Measurements from ENCODE around the gene STOX1. TPM values are rescaled to one million over a fixed set of nuclear protein-coding genes. Genes with fewer than 3 reads are reported as not detected.

Gene STOX1
- total RNA-seq, 1 experiment from 2014 or later = 1.9 TPM

DNA sequence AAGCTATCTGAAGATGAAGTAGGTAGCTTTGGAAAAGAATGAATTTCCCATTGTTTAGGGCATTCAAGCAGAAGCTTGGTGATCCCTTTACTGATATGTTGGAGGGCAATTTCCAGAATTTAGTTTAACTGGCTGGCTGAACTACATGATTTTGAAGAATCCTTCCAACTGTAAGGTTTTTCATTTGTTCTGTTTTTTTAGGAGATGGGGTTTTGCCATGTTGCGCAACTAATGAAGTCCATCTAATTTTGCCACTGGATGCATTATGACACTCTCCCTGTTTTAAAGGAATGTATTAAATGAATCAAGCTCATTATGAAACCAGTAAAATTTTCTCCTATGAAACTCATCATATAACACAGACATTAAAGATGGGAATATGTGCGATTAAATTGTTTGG is 67.7 kb downstream of the STOX1 start:
- TF ChIP-seq NR2C2 (CRISPR knock-in tag; IDR thresholded peaks at IDR 0.05) (no peak), ZNF232 (CRISPR knock-in tag; IDR thresholded peaks at IDR 0.05) (no peak), FOXP1 (CRISPR knock-in tag; IDR thresholded peaks at IDR 0.05; ENCODE audit: borderline replicate concordance) (no peak), SOX15 (CRISPR knock-in tag; IDR thresholded peaks at IDR 0.05) (no peak), ZNF423 (CRISPR knock-in tag; IDR thresholded peaks at IDR 0.05) (no peak), SMAD4 (CRISPR knock-in tag; IDR thresholded peaks at IDR 0.05) (no peak), FOXJ3 (CRISPR knock-in tag; IDR thresholded peaks at IDR 0.05; ENCODE audit: borderline replicate concordance) (no peak), OVOL2 (CRISPR knock-in tag; IDR thresholded peaks at IDR 0.05; ENCODE audit: borderline replicate concordance) (no peak), JUN (CRISPR knock-in tag; IDR thresholded peaks at IDR 0.05) (no peak)
- TF ChIP-seq, protein P1, sequence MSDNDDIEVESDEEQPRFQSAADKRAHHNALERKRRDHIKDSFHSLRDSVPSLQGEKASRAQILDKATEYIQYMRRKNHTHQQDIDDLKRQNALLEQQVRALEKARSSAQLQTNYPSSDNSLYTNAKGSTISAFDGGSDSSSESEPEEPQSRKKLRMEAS (CRISPR knock-in tag; IDR thresholded peaks at IDR 0.05) = no peak
- TF ChIP-seq, protein P2, sequence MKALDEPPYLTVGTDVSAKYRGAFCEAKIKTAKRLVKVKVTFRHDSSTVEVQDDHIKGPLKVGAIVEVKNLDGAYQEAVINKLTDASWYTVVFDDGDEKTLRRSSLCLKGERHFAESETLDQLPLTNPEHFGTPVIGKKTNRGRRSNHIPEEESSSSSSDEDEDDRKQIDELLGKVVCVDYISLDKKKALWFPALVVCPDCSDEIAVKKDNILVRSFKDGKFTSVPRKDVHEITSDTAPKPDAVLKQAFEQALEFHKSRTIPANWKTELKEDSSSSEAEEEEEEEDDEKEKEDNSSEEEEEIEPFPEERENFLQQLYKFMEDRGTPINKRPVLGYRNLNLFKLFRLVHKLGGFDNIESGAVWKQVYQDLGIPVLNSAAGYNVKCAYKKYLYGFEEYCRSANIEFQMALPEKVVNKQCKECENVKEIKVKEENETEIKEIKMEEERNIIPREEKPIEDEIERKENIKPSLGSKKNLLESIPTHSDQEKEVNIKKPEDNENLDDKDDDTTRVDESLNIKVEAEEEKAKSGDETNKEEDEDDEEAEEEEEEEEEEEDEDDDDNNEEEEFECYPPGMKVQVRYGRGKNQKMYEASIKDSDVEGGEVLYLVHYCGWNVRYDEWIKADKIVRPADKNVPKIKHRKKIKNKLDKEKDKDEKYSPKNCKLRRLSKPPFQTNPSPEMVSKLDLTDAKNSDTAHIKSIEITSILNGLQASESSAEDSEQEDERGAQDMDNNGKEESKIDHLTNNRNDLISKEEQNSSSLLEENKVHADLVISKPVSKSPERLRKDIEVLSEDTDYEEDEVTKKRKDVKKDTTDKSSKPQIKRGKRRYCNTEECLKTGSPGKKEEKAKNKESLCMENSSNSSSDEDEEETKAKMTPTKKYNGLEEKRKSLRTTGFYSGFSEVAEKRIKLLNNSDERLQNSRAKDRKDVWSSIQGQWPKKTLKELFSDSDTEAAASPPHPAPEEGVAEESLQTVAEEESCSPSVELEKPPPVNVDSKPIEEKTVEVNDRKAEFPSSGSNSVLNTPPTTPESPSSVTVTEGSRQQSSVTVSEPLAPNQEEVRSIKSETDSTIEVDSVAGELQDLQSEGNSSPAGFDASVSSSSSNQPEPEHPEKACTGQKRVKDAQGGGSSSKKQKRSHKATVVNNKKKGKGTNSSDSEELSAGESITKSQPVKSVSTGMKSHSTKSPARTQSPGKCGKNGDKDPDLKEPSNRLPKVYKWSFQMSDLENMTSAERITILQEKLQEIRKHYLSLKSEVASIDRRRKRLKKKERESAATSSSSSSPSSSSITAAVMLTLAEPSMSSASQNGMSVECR (CRISPR knock-in tag; IDR thresholded peaks at IDR 0.05; ENCODE audit: borderline replicate concordance) = no peak
- TF ChIP-seq, protein P3, sequence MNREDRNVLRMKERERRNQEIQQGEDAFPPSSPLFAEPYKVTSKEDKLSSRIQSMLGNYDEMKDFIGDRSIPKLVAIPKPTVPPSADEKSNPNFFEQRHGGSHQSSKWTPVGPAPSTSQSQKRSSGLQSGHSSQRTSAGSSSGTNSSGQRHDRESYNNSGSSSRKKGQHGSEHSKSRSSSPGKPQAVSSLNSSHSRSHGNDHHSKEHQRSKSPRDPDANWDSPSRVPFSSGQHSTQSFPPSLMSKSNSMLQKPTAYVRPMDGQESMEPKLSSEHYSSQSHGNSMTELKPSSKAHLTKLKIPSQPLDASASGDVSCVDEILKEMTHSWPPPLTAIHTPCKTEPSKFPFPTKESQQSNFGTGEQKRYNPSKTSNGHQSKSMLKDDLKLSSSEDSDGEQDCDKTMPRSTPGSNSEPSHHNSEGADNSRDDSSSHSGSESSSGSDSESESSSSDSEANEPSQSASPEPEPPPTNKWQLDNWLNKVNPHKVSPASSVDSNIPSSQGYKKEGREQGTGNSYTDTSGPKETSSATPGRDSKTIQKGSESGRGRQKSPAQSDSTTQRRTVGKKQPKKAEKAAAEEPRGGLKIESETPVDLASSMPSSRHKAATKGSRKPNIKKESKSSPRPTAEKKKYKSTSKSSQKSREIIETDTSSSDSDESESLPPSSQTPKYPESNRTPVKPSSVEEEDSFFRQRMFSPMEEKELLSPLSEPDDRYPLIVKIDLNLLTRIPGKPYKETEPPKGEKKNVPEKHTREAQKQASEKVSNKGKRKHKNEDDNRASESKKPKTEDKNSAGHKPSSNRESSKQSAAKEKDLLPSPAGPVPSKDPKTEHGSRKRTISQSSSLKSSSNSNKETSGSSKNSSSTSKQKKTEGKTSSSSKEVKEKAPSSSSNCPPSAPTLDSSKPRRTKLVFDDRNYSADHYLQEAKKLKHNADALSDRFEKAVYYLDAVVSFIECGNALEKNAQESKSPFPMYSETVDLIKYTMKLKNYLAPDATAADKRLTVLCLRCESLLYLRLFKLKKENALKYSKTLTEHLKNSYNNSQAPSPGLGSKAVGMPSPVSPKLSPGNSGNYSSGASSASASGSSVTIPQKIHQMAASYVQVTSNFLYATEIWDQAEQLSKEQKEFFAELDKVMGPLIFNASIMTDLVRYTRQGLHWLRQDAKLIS (CRISPR knock-in tag; IDR thresholded peaks at IDR 0.05; ENCODE audit: borderline replicate concordance) = no peak
- no peak overlapping the region for H3K4me3 Mint-ChIP-seq
- no peak overlapping the region for H3K27ac Mint-ChIP-seq
- ChIA-PET POLR2A (no interaction called here), CTCF (no interaction called here)
- DNase-seq (ENCODE audit: low spot score) (no peak), ATAC-seq (no peak)
- peaks cover 6% of the 10 kb centered on the region for H3K27me3 Mint-ChIP-seq (ENCODE audit: low read depth)
- H3K36me3 Mint-ChIP-seq = no peaks in the 10 kb centered on the region
- peaks cover 2% of the 10 kb centered on the region for H3K4me1 Mint-ChIP-seq
- no peaks in the 10 kb centered on the region for H3K9me3 Mint-ChIP-seq

DNA sequence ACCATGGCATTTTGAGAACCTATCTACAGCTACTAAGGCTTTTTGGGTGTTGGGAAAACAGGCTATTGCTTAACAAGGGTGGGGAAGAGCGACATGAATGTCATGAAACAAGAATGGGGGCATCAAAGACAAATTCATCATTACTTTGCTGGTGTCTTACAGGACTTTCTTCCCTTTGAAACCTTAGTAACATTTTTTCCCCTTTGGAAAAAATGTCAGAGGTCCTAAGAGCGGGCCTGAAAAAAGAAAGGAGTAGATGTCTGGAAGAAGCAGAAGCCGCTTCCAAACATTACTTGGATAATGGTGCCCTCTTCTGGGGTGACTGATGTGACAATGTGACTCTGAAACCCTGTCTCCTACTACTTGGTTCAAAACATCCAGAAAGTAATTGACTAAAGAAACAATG is 70.0 kb downstream of the STOX1 start:
- peaks cover 15% of the 10 kb centered on the region for H3K4me1 Mint-ChIP-seq
- H3K27ac Mint-ChIP-seq = no peak overlapping the region
- H3K4me3 Mint-ChIP-seq = no peak overlapping the region
- H3K9me3 Mint-ChIP-seq = no peaks in the 10 kb centered on the region
- POLR2A ChIA-PET = no interaction called here
- ATAC-seq = peak; percentile 10; the same call in 1 of the 2 replicates
- DNase-seq (ENCODE audit: low spot score) = peak; percentile 46
- H3K27me3 Mint-ChIP-seq (ENCODE audit: low read depth) = peaks cover 6% of the 10 kb centered on the region
- CTCF ChIA-PET = interaction anchor here (0.8 to 1.6 kb wide), 8 partner anchors 19 to 565 kb away, joined by 3 to 6 read pairs (median 4); partner anchors contain the start of gene HNRNPH3
- no peaks in the 10 kb centered on the region for H3K36me3 Mint-ChIP-seq
- TF ChIP-seq, protein P4, sequence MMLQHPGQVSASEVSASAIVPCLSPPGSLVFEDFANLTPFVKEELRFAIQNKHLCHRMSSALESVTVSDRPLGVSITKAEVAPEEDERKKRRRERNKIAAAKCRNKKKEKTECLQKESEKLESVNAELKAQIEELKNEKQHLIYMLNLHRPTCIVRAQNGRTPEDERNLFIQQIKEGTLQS (CRISPR knock-in tag; conservative IDR thresholded peaks at IDR 0.05) = no peak
- TF ChIP-seq, protein P5, sequence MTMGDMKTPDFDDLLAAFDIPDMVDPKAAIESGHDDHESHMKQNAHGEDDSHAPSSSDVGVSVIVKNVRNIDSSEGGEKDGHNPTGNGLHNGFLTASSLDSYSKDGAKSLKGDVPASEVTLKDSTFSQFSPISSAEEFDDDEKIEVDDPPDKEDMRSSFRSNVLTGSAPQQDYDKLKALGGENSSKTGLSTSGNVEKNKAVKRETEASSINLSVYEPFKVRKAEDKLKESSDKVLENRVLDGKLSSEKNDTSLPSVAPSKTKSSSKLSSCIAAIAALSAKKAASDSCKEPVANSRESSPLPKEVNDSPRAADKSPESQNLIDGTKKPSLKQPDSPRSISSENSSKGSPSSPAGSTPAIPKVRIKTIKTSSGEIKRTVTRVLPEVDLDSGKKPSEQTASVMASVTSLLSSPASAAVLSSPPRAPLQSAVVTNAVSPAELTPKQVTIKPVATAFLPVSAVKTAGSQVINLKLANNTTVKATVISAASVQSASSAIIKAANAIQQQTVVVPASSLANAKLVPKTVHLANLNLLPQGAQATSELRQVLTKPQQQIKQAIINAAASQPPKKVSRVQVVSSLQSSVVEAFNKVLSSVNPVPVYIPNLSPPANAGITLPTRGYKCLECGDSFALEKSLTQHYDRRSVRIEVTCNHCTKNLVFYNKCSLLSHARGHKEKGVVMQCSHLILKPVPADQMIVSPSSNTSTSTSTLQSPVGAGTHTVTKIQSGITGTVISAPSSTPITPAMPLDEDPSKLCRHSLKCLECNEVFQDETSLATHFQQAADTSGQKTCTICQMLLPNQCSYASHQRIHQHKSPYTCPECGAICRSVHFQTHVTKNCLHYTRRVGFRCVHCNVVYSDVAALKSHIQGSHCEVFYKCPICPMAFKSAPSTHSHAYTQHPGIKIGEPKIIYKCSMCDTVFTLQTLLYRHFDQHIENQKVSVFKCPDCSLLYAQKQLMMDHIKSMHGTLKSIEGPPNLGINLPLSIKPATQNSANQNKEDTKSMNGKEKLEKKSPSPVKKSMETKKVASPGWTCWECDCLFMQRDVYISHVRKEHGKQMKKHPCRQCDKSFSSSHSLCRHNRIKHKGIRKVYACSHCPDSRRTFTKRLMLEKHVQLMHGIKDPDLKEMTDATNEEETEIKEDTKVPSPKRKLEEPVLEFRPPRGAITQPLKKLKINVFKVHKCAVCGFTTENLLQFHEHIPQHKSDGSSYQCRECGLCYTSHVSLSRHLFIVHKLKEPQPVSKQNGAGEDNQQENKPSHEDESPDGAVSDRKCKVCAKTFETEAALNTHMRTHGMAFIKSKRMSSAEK (CRISPR knock-in tag; IDR thresholded peaks at IDR 0.05; ENCODE audit: borderline replicate concordance) = no peak
- TF ChIP-seq TCF7 (CRISPR knock-in tag; IDR thresholded peaks at IDR 0.05; ENCODE audit: low read depth) (no peak), ATF1 (CRISPR knock-in tag; IDR thresholded peaks at IDR 0.05) (no peak), IRF2 (CRISPR knock-in tag; IDR thresholded peaks at IDR 0.05; ENCODE audit: borderline replicate concordance, low read depth) (no peak), ELF4 (CRISPR knock-in tag; IDR thresholded peaks at IDR 0.05; ENCODE audit: low read depth) (no peak), TEAD4 (CRISPR knock-in tag; IDR thresholded peaks at IDR 0.05) (no peak), NR3C1 (CRISPR knock-in tag; conservative IDR thresholded peaks at IDR 0.05; ENCODE audit: low read depth) (no peak), ZNF671 (CRISPR knock-in tag; IDR thresholded peaks at IDR 0.05) (no peak), NFYB (CRISPR knock-in tag; conservative IDR thresholded peaks at IDR 0.05; ENCODE audit: low read depth) (no peak)
- TF ChIP-seq, protein P6, sequence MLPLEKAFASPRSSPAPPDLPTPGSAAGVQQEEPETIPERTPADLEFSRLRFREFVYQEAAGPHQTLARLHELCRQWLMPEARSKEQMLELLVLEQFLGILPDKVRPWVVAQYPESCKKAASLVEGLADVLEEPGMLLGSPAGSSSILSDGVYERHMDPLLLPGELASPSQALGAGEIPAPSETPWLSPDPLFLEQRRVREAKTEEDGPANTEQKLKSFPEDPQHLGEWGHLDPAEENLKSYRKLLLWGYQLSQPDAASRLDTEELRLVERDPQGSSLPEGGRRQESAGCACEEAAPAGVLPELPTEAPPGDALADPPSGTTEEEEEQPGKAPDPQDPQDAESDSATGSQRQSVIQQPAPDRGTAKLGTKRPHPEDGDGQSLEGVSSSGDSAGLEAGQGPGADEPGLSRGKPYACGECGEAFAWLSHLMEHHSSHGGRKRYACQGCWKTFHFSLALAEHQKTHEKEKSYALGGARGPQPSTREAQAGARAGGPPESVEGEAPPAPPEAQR (CRISPR knock-in tag; IDR thresholded peaks at IDR 0.05) = no peak

All from WTC11 (cell line).